ENCODE measurements around the gene GNG12. TPM values are rescaled to one million over a fixed set of nuclear protein-coding genes. Genes with fewer than 3 reads are reported as not detected.

GNG12 gene
- total and polyA plus RNA-seq, 2 donors from 2014 or later, result 46.1 to 89.3 TPM

GRCh38 chr1:67721650-67722291 is 111.5 kb downstream of the GNG12 start:
- peaks cover 5 to 49% (median 29%) of the 10 kb centered on the region in 3 donors for H3K4me1 ChIP-seq (ENCODE audit: control insufficient read depth in 2 of 3, insufficient read depth in 2 of 3, low read depth in 1 of 3, low read length in 3 of 3)
- H3K4me3 ChIP-seq (ENCODE audit: low read length in 3 of 3), result no peak overlapping the region
- TF ChIP-seq CTCF (IDR thresholded peaks at IDR 0.05; ENCODE audit: borderline replicate concordance, extremely low read depth, insufficient read depth), result no peak
- no peaks in the 10 kb centered on the region for H3K36me3 ChIP-seq (ENCODE audit: control insufficient read depth in 2 of 3, insufficient read depth in 3 of 3, low read length in 3 of 3)
- no peak overlapping the region for H3K9ac ChIP-seq (ENCODE audit: low read length in 3 of 3)
- H3K27ac ChIP-seq (ENCODE audit: low read depth in 2 of 2, low read length in 2 of 2), result peak overlapping the region in 1 of 2 donors; percentile 40
- FAIRE-seq (no peak), DNase-seq (no peak)
- intact Hi-C loops (cut with DNase I), result no loop called here
- H3K27me3 ChIP-seq (ENCODE audit: control insufficient read depth, insufficient read depth, low read length), result no peaks in the 10 kb centered on the region
- no peaks in the 10 kb centered on the region for H3K9me3 ChIP-seq (ENCODE audit: control insufficient read depth in 2 of 3, insufficient read depth in 1 of 3, low read length in 3 of 3)

- DNase-seq (no peak), FAIRE-seq (no peak)
- no peak for TF ChIP-seq CTCF (IDR thresholded peaks at IDR 0.05; ENCODE audit: borderline replicate concordance, extremely low read depth, insufficient read depth)
- no peak overlapping the region for H3K4me3 ChIP-seq (ENCODE audit: low read length in 3 of 3)
- intact Hi-C loops (cut with DNase I), result no loop called here
- no peaks in the 10 kb centered on the region for H3K36me3 ChIP-seq (ENCODE audit: control insufficient read depth in 2 of 3, insufficient read depth in 3 of 3, low read length in 3 of 3)
- no peaks in the 10 kb centered on the region for H3K27me3 ChIP-seq (ENCODE audit: control insufficient read depth, insufficient read depth, low read length)
- peaks cover 5 to 53% (median 29%) of the 10 kb centered on the region in 3 donors for H3K4me1 ChIP-seq (ENCODE audit: control insufficient read depth in 2 of 3, insufficient read depth in 2 of 3, low read depth in 1 of 3, low read length in 3 of 3)
- no peaks in the 10 kb centered on the region for H3K9me3 ChIP-seq (ENCODE audit: control insufficient read depth in 2 of 3, insufficient read depth in 1 of 3, low read length in 3 of 3)
- no peak overlapping the region for H3K27ac ChIP-seq (ENCODE audit: low read depth in 2 of 2, low read length in 2 of 2)
- no peak overlapping the region for H3K9ac ChIP-seq (ENCODE audit: low read length in 3 of 3)
Measured at GRCh38 chr1:67721112-67721511, 112.2 kb downstream of the GNG12 start.

- FAIRE-seq (no peak), DNase-seq (peak in 1 of 5 donors; percentile 26)
- Histone ChIP-seq H3K9me3 (ENCODE audit: control insufficient read depth in 2 of 3, insufficient read depth in 1 of 3, low read length in 3 of 3) (no peaks in the 10 kb centered on the region), H3K27ac (ENCODE audit: low read depth in 2 of 2, low read length in 2 of 2) (no peak overlapping the region), H3K27me3 (ENCODE audit: control insufficient read depth, insufficient read depth, low read length) (no peaks in the 10 kb centered on the region), H3K4me3 (ENCODE audit: low read length in 3 of 3) (no peak overlapping the region), H3K36me3 (ENCODE audit: control insufficient read depth in 2 of 3, insufficient read depth in 3 of 3, low read length in 3 of 3) (no peaks in the 10 kb centered on the region), H3K9ac (ENCODE audit: low read length in 3 of 3) (no peak overlapping the region), H3K4me1 (ENCODE audit: control insufficient read depth in 2 of 3, insufficient read depth in 2 of 3, low read depth in 1 of 3, low read length in 3 of 3) (peaks cover 3 to 40% (median 27%) of the 10 kb centered on the region in 3 donors)
- intact Hi-C loops (cut with DNase I), result no loop called here
- TF ChIP-seq CTCF (IDR thresholded peaks at IDR 0.05; ENCODE audit: borderline replicate concordance, extremely low read depth, insufficient read depth), result no peak
Measured at GRCh38 chr1:67719329-67720196, 113.7 kb downstream of the GNG12 start.
